Sigmoid colon (tissue), 7 donors: Measurements from ENCODE around the gene ACIN1. TPM values are rescaled to one million over a fixed set of nuclear protein-coding genes. Genes with fewer than 3 reads are reported as not detected.
A peak's percentile ranks its signal among the peaks of the same experiment; 100 is the strongest.

Experiments
- DNase-seq: peaks from one replicate; pipeline ENCODE4 v3.0.0-alpha.2; 2019
- H3K27ac ChIP-seq, 4 donors: fragments of 200-600 bp; sonication (generic); one replicate each; pipeline ENCODE4 v1.5.1; 2016 to 2019; ENCODE audit warnings: mild to moderate bottlenecking in 1 of 4
- H3K27me3 ChIP-seq, 3 donors: fragments of 200-600 bp; sonication (generic); one replicate each; pipeline ENCODE4 v1.5.1; 2019; ENCODE audit warnings: mild to moderate bottlenecking in 1 of 3
- H3K36me3 ChIP-seq, 4 donors: fragments of 200-600 bp; sonication (generic); one replicate each; pipeline ENCODE4 v1.5.1; 2016 to 2019
- H3K4me1 ChIP-seq, 4 donors: fragments of 200-600 bp; sonication (generic); one replicate each; pipeline ENCODE4 v1.5.1; 2017 to 2019
- H3K4me3 ChIP-seq, 4 donors: fragments of 200-600 bp; sonication (generic); one replicate each; pipeline ENCODE4 v1.5.1; 2017 to 2019; ENCODE audit warnings: mild to moderate bottlenecking in 2 of 4, moderate library complexity in 1 of 4
- H3K9me3 ChIP-seq, 4 donors: fragments of 200-600 bp in 3 of 4; sonication (generic) in 3 of 4; one replicate each; pipeline versions ENCODE4 v1.5.1 to v1.6.1; 2013 to 2019
- EP300 ChIP-seq, 4 donors: sonication (generic); formaldehyde crosslinking; IDR thresholded peaks; one replicate each; pipeline ENCODE4 v1.6.1; 2017; ENCODE audit warnings: antibody characterized with exemption in 4 of 4
- POLR2A ChIP-seq, 2 donors: fragments of 450-650 bp; IDR thresholded peaks; one replicate each; pipeline ENCODE4 v1.6.1; 2016; ENCODE audit warnings: antibody characterized with exemption in 2 of 2, mild to moderate bottlenecking in 2 of 2, moderate library complexity in 2 of 2
- POLR2AphosphoS5 ChIP-seq, 4 donors: sonication (generic); formaldehyde crosslinking; IDR thresholded peaks; one replicate each; pipeline ENCODE4 v1.6.1; 2017; ENCODE audit warnings: antibody characterized with exemption in 4 of 4
- WGBS, 2 donors: extraction: QIAGEN DNeasy Blood & Tissue Kit; methylation state at CpG; one replicate each; pipeline ENCODE4 v1.1.7; 2013; 5-methylcytosine and 5-hydroxymethylcytosine counted together
- intact Hi-C: fragments of 100-400 bp; cut with DNase I; formaldehyde crosslinking; loops from one replicate; pipeline ENCODE4 v1.15.1; 2023
- polyA plus RNA-seq, 3 donors: library from polyadenylated mRNA; stranded (reverse); fragments of 200-250 nt; gene quantifications; one replicate each; pipeline ENCODE4 v1.2.3, GENCODE V29; 2013
- total RNA-seq, 4 donors: library from RNA; depleted of rRNA; stranded (reverse); fragments of >200 nt; gene quantifications; one replicate each; pipeline ENCODE4 v1.1.0, GENCODE V29; 2016
- TF ChIP-seq, protein P1 (sequence below), 4 experiments: fragments of 450-650 bp in 3 of 4; fragments of 200-600 bp in 1 of 4; IDR thresholded peaks; one replicate each; pipeline ENCODE4 v1.5.1; 2016 to 2019; ENCODE audit warnings: antibody characterized with exemption in 4 of 4, mild to moderate bottlenecking in 3 of 4, moderate library complexity in 2 of 4
- donor health status: healthy with polysubstance abuse.
- donor health status: Bipolar disorder and iron deficiency.
- donor health status: healthy.

The ACIN1 gene
- total and polyA plus RNA-seq, 7 donors = 37.8 to 129 (median 88.4) TPM

DNA sequence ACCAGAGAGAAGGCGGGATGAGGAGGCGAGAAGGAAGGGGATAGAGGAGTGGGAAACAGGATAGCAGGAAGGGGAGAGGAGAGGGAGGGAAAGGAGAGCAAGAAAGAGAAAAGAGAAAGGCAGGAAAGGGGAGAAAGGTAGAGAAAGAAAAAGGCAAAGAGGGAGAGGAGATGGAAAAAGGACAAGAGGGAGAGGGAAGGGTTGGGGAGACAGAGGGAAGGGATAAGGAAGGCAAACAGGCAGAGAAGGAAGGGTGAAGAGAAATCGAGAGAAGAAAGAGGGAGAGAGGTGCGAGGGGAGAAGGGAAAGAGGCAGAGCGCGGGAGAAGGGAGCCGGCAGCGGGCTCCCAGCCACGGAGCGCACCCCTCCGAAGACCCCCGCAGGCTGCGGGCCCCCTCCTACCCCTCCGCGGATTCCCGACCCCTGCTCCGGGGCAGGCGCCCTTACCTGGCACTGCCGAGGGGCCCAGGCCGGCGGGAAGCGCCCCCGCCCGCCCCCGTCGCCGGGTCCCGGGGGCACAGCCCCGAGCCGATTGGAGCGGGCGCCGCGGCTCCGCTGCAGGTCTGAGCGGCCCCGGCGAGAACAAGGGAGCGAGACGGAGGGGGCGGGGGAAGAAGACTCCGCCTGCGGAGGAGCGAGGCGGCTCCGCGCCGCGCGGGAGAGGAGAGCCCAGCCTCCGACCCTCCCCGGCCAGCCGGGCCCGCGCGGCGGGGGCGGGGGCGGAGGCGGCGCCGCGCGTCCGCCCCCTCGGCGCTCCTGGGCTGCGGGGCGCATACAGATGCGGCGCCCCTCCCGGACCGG, 37.8 kb downstream of the ACIN1 start, which contains the start of gene CDH24:
CDH24 (minus strand) TSS at position 565 of the 801 bp plus-strand sequence. CDS start 1,787 bp downstream, outside the sequence.
- Histone ChIP-seq H3K4me3 (peak within 1 kb of the TSS; percentile 48 to 77 (median 68)), H3K27ac (peak within 1 kb of the TSS; percentile 80 to 91 (median 84)), H3K27me3 (no peaks in the 10 kb centered on the region), H3K4me1 (peaks cover 0 to 31% (median 24%) of the 10 kb centered on the region in 4 donors), H3K9me3 (no peaks in the 10 kb centered on the region), H3K36me3 (peaks cover 22 to 39% (median 32%) of the 10 kb centered on the region in 4 donors)
- TF ChIP-seq POLR2AphosphoS5 (IDR thresholded peaks at IDR 0.05) (peak in 1 of 4 donors; percentile 17), POLR2A (IDR thresholded peaks at IDR 0.05) (no peak), EP300 (IDR thresholded peaks at IDR 0.05) (no peak)
- TF ChIP-seq, protein P1, sequence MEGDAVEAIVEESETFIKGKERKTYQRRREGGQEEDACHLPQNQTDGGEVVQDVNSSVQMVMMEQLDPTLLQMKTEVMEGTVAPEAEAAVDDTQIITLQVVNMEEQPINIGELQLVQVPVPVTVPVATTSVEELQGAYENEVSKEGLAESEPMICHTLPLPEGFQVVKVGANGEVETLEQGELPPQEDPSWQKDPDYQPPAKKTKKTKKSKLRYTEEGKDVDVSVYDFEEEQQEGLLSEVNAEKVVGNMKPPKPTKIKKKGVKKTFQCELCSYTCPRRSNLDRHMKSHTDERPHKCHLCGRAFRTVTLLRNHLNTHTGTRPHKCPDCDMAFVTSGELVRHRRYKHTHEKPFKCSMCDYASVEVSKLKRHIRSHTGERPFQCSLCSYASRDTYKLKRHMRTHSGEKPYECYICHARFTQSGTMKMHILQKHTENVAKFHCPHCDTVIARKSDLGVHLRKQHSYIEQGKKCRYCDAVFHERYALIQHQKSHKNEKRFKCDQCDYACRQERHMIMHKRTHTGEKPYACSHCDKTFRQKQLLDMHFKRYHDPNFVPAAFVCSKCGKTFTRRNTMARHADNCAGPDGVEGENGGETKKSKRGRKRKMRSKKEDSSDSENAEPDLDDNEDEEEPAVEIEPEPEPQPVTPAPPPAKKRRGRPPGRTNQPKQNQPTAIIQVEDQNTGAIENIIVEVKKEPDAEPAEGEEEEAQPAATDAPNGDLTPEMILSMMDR (IDR thresholded peaks at IDR 0.05) = no peak
- DNase-seq = peak; percentile 86
- intact Hi-C loops = loop anchor here (5.0 kb wide), 1 partner anchor 50 kb away; no protein-coding TSS in a partner anchor
- 2% methylated on average over 73 of the region's 73 CpGs for WGBS, 2 donors

DNA sequence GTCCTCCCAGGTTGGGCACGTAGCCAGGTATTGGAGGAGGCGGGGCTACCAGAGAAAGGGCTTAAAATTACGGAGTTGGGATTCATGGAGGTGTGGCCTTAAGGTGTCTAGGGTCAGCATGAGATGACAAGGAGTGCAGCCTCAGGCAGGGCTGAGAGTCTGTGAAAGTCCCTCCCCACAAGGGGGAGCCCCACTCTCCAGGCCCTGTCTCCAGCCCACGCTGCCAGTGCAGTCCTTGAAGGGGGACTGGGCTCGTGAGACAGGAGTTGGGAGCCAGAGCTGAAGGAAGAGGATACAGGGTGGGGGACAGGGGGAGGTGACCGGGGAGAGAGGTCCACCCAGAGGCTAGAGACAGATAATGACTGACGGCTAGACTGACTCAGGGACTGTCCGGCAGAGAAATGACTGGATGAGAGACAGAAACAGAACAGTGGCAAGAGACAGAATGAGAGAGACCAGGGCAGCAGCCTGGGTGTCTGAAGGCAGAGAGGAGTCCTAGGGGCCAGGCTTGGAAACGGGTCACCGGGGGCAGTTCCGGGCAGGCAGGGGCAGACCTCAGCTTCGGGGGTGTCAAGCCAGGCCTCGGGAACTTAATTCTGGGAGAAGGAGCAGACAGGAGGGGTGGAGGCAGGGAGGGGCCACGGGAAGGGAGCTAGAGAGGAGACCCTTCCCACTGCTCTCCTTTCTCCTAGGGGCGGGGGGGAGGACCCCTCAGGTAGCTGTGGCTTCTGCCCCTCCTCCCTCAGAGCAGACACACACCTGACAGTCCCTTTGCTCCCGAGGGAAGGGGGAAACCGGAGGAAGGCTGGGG, 38.6 kb downstream of the ACIN1 start:
- Histone ChIP-seq H3K27me3 (no peaks in the 10 kb centered on the region), H3K4me1 (peaks cover 0 to 27% (median 20%) of the 10 kb centered on the region in 4 donors), H3K4me3 (peak overlapping the region in 3 of 4 donors; percentile 67 to 77 (median 69)), H3K27ac (peak overlapping the region in 2 of 4 donors; percentile 17 to 34), H3K36me3 (peaks cover 20 to 31% (median 28%) of the 10 kb centered on the region in 4 donors), H3K9me3 (no peaks in the 10 kb centered on the region)
- WGBS, 2 donors = 5 to 11% methylated on average over 17 of the region's 17 CpGs
- intact Hi-C loops = loop anchor here (5.0 kb wide), 1 partner anchor 49 kb away; no protein-coding TSS in a partner anchor
- TF ChIP-seq, protein P1 (IDR thresholded peaks at IDR 0.05) = peak in 3 of 4 experiments; percentile 40 to 72 (median 41)
- no peak for TF ChIP-seq EP300 (IDR thresholded peaks at IDR 0.05)
- peak; percentile 80 for DNase-seq

DNA sequence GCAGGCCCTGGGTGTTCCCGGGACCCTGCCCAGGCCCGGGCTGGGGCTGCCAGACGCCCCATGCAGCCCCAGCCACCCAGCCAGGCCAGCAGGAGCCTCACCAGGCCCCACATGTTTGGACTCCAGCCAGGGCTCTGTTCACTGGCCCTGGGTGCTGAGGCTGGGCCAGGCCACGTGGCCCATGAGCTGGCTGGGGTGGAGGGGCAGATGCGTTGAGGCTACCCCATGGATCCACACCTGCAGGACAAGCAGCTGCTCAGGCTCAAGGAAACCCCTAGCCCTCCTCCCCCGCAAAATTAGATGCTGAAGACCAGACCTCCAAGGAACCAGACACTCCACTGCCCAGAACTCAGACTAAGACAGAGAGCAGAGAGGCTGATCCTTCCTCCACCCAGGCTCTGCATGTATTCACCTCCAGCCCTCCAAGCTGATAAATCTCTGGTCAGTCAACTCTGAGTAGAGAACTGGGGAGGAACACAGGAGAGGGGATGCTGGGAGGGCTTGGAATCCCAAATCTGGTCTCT, 39.3 kb downstream of the ACIN1 start:
- Histone ChIP-seq H3K4me1 (peaks cover 0 to 27% (median 20%) of the 10 kb centered on the region in 4 donors), H3K9me3 (no peaks in the 10 kb centered on the region), H3K36me3 (peaks cover 15 to 24% (median 22%) of the 10 kb centered on the region in 4 donors), H3K27me3 (no peaks in the 10 kb centered on the region), H3K4me3 (no peak overlapping the region), H3K27ac (peak overlapping the region in 2 of 4 donors; percentile 17 to 34)
- no peak for DNase-seq
- 74 to 84% methylated on average over 6 of the region's 6 CpGs for WGBS, 2 donors
- no peak for TF ChIP-seq POLR2AphosphoS5 (IDR thresholded peaks at IDR 0.05)
- TF ChIP-seq, protein P1 (IDR thresholded peaks at IDR 0.05) = no peak
- no peak for TF ChIP-seq POLR2A (IDR thresholded peaks at IDR 0.05)
- no peak for TF ChIP-seq EP300 (IDR thresholded peaks at IDR 0.05)
- intact Hi-C loops = loop anchor here (5.0 kb wide), 1 partner anchor 48 kb away; no protein-coding TSS in a partner anchor

DNA sequence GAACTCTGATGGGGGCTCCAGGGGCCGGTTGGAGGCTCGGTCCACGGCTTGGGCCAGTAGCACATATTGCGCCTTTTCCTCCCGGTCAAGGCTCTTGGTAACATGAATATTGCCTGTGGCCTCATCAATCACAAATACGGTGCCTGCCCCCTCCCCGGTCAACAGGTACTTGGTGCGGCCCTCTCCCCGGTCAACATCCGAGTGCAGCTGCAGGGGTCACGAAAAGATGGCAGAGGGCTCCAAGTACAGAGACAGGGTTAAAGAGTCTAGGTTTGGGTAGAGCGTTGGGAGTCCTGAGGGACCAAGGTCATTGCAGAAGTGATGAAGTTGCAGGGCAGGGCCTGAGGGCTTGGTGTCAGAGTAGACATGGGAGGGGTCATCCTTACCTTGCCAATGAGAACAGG, 39.8 kb downstream of the ACIN1 start:
- Histone ChIP-seq H3K27ac (no peak overlapping the region), H3K9me3 (no peaks in the 10 kb centered on the region), H3K4me1 (peaks cover 0 to 27% (median 20%) of the 10 kb centered on the region in 4 donors), H3K36me3 (peaks cover 9 to 19% (median 16%) of the 10 kb centered on the region in 4 donors), H3K27me3 (no peaks in the 10 kb centered on the region), H3K4me3 (no peak overlapping the region)
- intact Hi-C loops = loop anchor here (5.0 kb wide), 1 partner anchor 48 kb away; no protein-coding TSS in a partner anchor
- DNase-seq = no peak
- 97 to 98% methylated on average over 12 of the region's 12 CpGs for WGBS, 2 donors
- TF ChIP-seq EP300 (IDR thresholded peaks at IDR 0.05) (no peak), POLR2A (IDR thresholded peaks at IDR 0.05) (no peak), POLR2AphosphoS5 (IDR thresholded peaks at IDR 0.05) (no peak)
- TF ChIP-seq, protein P1 (IDR thresholded peaks at IDR 0.05) = no peak
